Fibroblast of lung (primary cell): ENCODE results near the gene IQSEC3. TPM values are rescaled to one million over a fixed set of nuclear protein-coding genes. Genes with fewer than 3 reads are reported as not detected.
A peak's percentile ranks its signal among the peaks of the same experiment; 100 is the strongest.

ENCODE experiments used
- DNase-seq, 2 donors: peaks; one replicate each; pipeline versions ENCODE4 v3.0.0 to v3.0.0-alpha.2; 2010; ENCODE audit warnings: low read depth in 2 of 2
- H2AFZ ChIP-seq: 2 replicates; pipeline ENCODE4 v1.5.1; 2012; ENCODE audit warnings: low read length, control low read depth, inconsistent platforms
- H3K27ac ChIP-seq: 2 replicates; pipeline ENCODE4 v1.5.1; 2011; ENCODE audit warnings: low read length, control low read depth; ENCODE audit not compliant: insufficient read depth
- H3K27me3 ChIP-seq: 2 replicates; pipeline ENCODE4 v1.5.1; 2011; ENCODE audit warnings: mild to moderate bottlenecking, low read length; ENCODE audit not compliant: control insufficient read depth, insufficient read depth
- H3K36me3 ChIP-seq: 2 replicates; pipeline ENCODE4 v1.5.1; 2011; ENCODE audit warnings: low read length; ENCODE audit not compliant: control insufficient read depth, insufficient read depth
- H3K4me1 ChIP-seq: 2 replicates; pipeline ENCODE4 v1.5.1; 2011; ENCODE audit warnings: low read length; ENCODE audit not compliant: control insufficient read depth, insufficient read depth; ENCODE audit errors: extremely low read depth
- H3K4me2 ChIP-seq: 2 replicates; pipeline ENCODE4 v1.5.1; 2011; ENCODE audit warnings: low read length, control low read depth; ENCODE audit not compliant: insufficient read depth; ENCODE audit errors: extremely low read depth
- H3K4me3 ChIP-seq, 4 experiments: fragments of 200-600 bp in 1 of 4; sonication (generic) in 1 of 4; replicated peaks in 1 of 4; 2 replicates each; pipeline ENCODE4 v1.5.1; 2011 to 2016; ENCODE audit warnings: low read length in 4 of 4, low read depth in 3 of 4, mild to moderate bottlenecking in 3 of 4, control low read depth in 2 of 4, inconsistent platforms in 1 of 4, mixed read lengths in 1 of 4; ENCODE audit not compliant: insufficient read depth in 1 of 4; ENCODE audit errors: control extremely low read depth in 1 of 4
- H3K79me2 ChIP-seq: 2 replicates; pipeline ENCODE4 v1.5.1; 2012; ENCODE audit warnings: mild to moderate bottlenecking, low read length, inconsistent platforms; ENCODE audit not compliant: control insufficient read depth, insufficient read depth
- H3K9ac ChIP-seq: 2 replicates; pipeline ENCODE4 v1.5.1; 2011; ENCODE audit warnings: mild to moderate bottlenecking, low read length, control low read depth; ENCODE audit not compliant: insufficient read depth
- H3K9me3 ChIP-seq: 2 replicates; pipeline ENCODE4 v1.5.1; 2012; ENCODE audit warnings: low read depth, low read length; ENCODE audit not compliant: control insufficient read depth, insufficient read depth
- H4K20me1 ChIP-seq: 2 replicates; pipeline ENCODE4 v1.5.1; 2011; ENCODE audit warnings: low read length; ENCODE audit not compliant: control insufficient read depth, insufficient read depth; ENCODE audit errors: extremely low read depth
- CTCF ChIP-seq, 2 donors: IDR thresholded peaks in 1 of 2; conservative IDR thresholded peaks in 1 of 2; 1 replicate in 1 of 2; 2 replicates in 1 of 2; pipeline ENCODE4 v1.5.1; 2011 to 2012; ENCODE audit warnings: low read length in 2 of 2, control low read depth in 1 of 2, inconsistent platforms in 1 of 2, low read depth in 1 of 2, mild to moderate bottlenecking in 1 of 2
- EZH2 ChIP-seq: IDR thresholded peaks from 2 replicates; pipeline ENCODE4 v1.5.1; 2012; ENCODE audit warnings: low read length, control low read depth, mild to moderate bottlenecking; ENCODE audit errors: missing control alignments
- polyA plus RNA-seq, 2 donors: library from polyadenylated mRNA; depleted of rRNA in 1 of 2; stranded (reverse) in 1 of 2; unstranded in 1 of 2; fragments of >200 nt; gene quantifications; 2 replicates each; pipeline ENCODE4 v1.2.1, GENCODE V29; 2011 to 2012; ENCODE audit warnings: missing spikeins in 1 of 2
- total RNA-seq: library from RNA; depleted of rRNA; stranded (reverse); fragments of >200 nt; gene quantifications from 2 replicates; pipeline ENCODE4 v1.2.1, GENCODE V29; 2014

The IQSEC3 gene
- total and polyA plus RNA-seq, 2 donors (not counting 1 experiment from before 2014, with no cell fraction given) = 0.14 to 1.3 TPM

GRCh38 chr12:191541-191940 lies 125.0 kb downstream of the IQSEC3 start:
- H3K27ac ChIP-seq = no peak overlapping the region
- no peak overlapping the region for H3K4me2 ChIP-seq
- H3K9ac ChIP-seq = no peak overlapping the region
- DNase-seq = no peak
- TF ChIP-seq EZH2 (no peak), CTCF (conservative IDR thresholded peaks at IDR 0.05 in 1 of 2, IDR thresholded peaks at IDR 0.05 in 1 of 2; ENCODE audit: low read depth in 1 of 2, low read length in 2 of 2) (no peak)
- H3K9me3 ChIP-seq = no peaks in the 10 kb centered on the region
- H4K20me1 ChIP-seq = no peaks in the 10 kb centered on the region
- peaks cover 17% of the 10 kb centered on the region for H3K27me3 ChIP-seq
- H3K4me1 ChIP-seq = no peaks in the 10 kb centered on the region
- no peak overlapping the region for H3K4me3 ChIP-seq
- no peak overlapping the region for H2AFZ ChIP-seq
- H3K79me2 ChIP-seq = no peaks in the 10 kb centered on the region
- no peaks in the 10 kb centered on the region for H3K36me3 ChIP-seq

GRCh38 chr12:193261-193660 lies 126.7 kb downstream of the IQSEC3 start:
- H3K27ac ChIP-seq = no peak overlapping the region
- no peak overlapping the region for H3K9ac ChIP-seq
- no peak for DNase-seq
- TF ChIP-seq EZH2 (peak; percentile 1), CTCF (conservative IDR thresholded peaks at IDR 0.05 in 1 of 2, IDR thresholded peaks at IDR 0.05 in 1 of 2; ENCODE audit: low read depth in 1 of 2, low read length in 2 of 2) (no peak)
- H4K20me1 ChIP-seq = no peaks in the 10 kb centered on the region
- no peak overlapping the region for H3K4me3 ChIP-seq
- no peaks in the 10 kb centered on the region for H3K4me1 ChIP-seq
- no peaks in the 10 kb centered on the region for H3K36me3 ChIP-seq
- no peaks in the 10 kb centered on the region for H3K9me3 ChIP-seq
- H3K27me3 ChIP-seq = peaks cover 17% of the 10 kb centered on the region
- H2AFZ ChIP-seq = no peak overlapping the region
- H3K4me2 ChIP-seq = no peak overlapping the region
- H3K79me2 ChIP-seq = no peaks in the 10 kb centered on the region

DNA sequence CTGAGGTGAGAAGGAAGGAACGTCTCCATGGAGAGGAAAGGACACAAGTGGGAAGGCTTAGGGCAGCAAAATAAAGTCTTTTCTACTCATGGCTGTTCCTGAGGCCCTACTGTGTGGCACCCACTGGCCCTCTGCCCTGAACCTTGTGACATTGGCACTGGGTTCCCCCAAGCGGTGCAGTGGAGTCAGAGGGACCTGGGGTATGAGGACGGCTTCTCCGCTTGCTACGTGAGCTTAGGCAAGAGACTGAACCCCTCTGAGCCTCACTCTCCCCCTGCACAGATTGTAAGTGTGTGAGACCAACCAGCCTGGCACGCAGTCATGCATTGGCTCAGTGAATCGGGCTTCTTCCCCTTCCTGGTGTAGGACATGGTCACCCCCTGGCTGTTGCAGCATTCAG lies 127.7 kb downstream of the IQSEC3 start:
- H3K27me3 ChIP-seq = peaks cover 17% of the 10 kb centered on the region
- no peaks in the 10 kb centered on the region for H3K79me2 ChIP-seq
- H3K4me2 ChIP-seq = no peak overlapping the region
- no peak for TF ChIP-seq CTCF (conservative IDR thresholded peaks at IDR 0.05 in 1 of 2, IDR thresholded peaks at IDR 0.05 in 1 of 2; ENCODE audit: low read depth in 1 of 2, low read length in 2 of 2)
- no peak for TF ChIP-seq EZH2
- H3K36me3 ChIP-seq = no peaks in the 10 kb centered on the region
- no peaks in the 10 kb centered on the region for H4K20me1 ChIP-seq
- no peak overlapping the region for H3K4me3 ChIP-seq
- no peak for DNase-seq
- H2AFZ ChIP-seq = no peak overlapping the region
- no peaks in the 10 kb centered on the region for H3K4me1 ChIP-seq
- H3K27ac ChIP-seq = no peak overlapping the region
- no peaks in the 10 kb centered on the region for H3K9me3 ChIP-seq
- no peak overlapping the region for H3K9ac ChIP-seq
